Measurements from ENCODE around the gene MACROD2. TPM values are rescaled to one million over a fixed set of nuclear protein-coding genes. Genes with fewer than 3 reads are reported as not detected.

MACROD2 gene
- polyA plus RNA-seq, 1 donor: 3.9 TPM

GRCh38 chr20:14282140-14282539 is 286.8 kb downstream of the MACROD2 start:
- DNase-seq: no peak

- DNase-seq: no peak
Observed at GRCh38 chr20:14284443-14284842, 289.1 kb downstream of the MACROD2 start.

GRCh38 chr20:14288341-14289330 is 293.3 kb downstream of the MACROD2 start:
- no peak for DNase-seq

- DNase-seq: no peak
Observed at GRCh38 chr20:14291502-14291901, 296.2 kb downstream of the MACROD2 start.

GRCh38 chr20:14295238-14295637 is 299.9 kb downstream of the MACROD2 start:
- DNase-seq: no peak

GRCh38 chr20:14295770-14296309 is 300.5 kb downstream of the MACROD2 start:
- DNase-seq: no peak

- no peak for DNase-seq
Observed at GRCh38 chr20:14299831-14300230, 304.5 kb downstream of the MACROD2 start.

GRCh38 chr20:14303106-14303505 is 307.8 kb downstream of the MACROD2 start:
- no peak for DNase-seq

- no peak for DNase-seq
Observed at GRCh38 chr20:14303651-14304050, 308.3 kb downstream of the MACROD2 start.

GRCh38 chr20:14304472-14304871 is 309.2 kb downstream of the MACROD2 start:
- DNase-seq: no peak

GRCh38 chr20:14307956-14308355 is 312.6 kb downstream of the MACROD2 start:
- no peak for DNase-seq

- no peak for DNase-seq
Observed at GRCh38 chr20:14310977-14311627, 315.8 kb downstream of the MACROD2 start.

- DNase-seq: no peak
Observed at GRCh38 chr20:14312001-14312400, 316.7 kb downstream of the MACROD2 start.

- no peak for DNase-seq
Observed at GRCh38 chr20:14313341-14314020, 318.2 kb downstream of the MACROD2 start.

GRCh38 chr20:14319704-14320103 is 324.4 kb downstream of the MACROD2 start:
- no peak for DNase-seq

- no peak for DNase-seq
Observed at GRCh38 chr20:14331646-14332045, 336.3 kb downstream of the MACROD2 start.

- no peak for DNase-seq
Observed at GRCh38 chr20:14332866-14333265, 337.6 kb downstream of the MACROD2 start.

GRCh38 chr20:14333721-14334120 is 338.4 kb downstream of the MACROD2 start:
- DNase-seq: no peak

GRCh38 chr20:14334306-14334930 is 339.1 kb downstream of the MACROD2 start:
- DNase-seq: peak; percentile 73

GRCh38 chr20:14335052-14335451 is 339.7 kb downstream of the MACROD2 start:
- DNase-seq: no peak

- peak; percentile 55 for DNase-seq
Observed at GRCh38 chr20:14336686-14337085, 341.4 kb downstream of the MACROD2 start.
